K562 (cell line): ENCODE data around the gene MRPL55. TPM values are rescaled to one million over a fixed set of nuclear protein-coding genes. Genes with fewer than 3 reads are reported as not detected.

Experiments
- HEY1 ChIP-seq: fragments of 250-450 bp; sonication (Bioruptor Pico); IDR thresholded peaks from 2 replicates; pipeline ENCODE4 v1.5.0; 2020; ENCODE audit warnings: mild to moderate bottlenecking, moderate library complexity, borderline replicate concordance
- JUNB ChIP-seq: fragments of 450-650 bp; formaldehyde crosslinking; conservative IDR thresholded peaks from 2 replicates; pipeline ENCODE4 v1.4.0; 2020; ENCODE audit warnings: mild to moderate bottlenecking
- ZNF79 ChIP-seq: fragments of 250-450 bp; sonication (Bioruptor Pico); IDR thresholded peaks from 2 replicates; pipeline ENCODE4 v1.4.0; 2020; ENCODE audit warnings: low read depth, mild to moderate bottlenecking, moderate library complexity
- polyA plus RNA-seq, 8 experiments: library from polyadenylated mRNA; depleted of rRNA in 4 of 8; stranded (reverse) in 5 of 8; unstranded in 3 of 8; fragments of >200 nt; fragmentation: Nextera tagmentation in 2 of 8; fragmentation: Illumina TruSeq in 1 of 8; extraction: Ambion mirVana in 2 of 8; extraction: Trizol in 1 of 8; gene quantifications; 2 replicates each; pipeline versions ENCODE4 v1.2.1 to v1.2.3, GENCODE V29; 2011 to 2014; ENCODE audit warnings: inconsistent platforms in 1 of 8, missing spikeins in 1 of 8
- total RNA-seq, 7 experiments: library from RNA; depleted of rRNA in 6 of 7; stranded (reverse); fragments of >200 nt in 6 of 7; fragmentation: Illumina TruSeq in 2 of 7; extraction: Trizol in 2 of 7; gene quantifications; 2 replicates each; pipeline versions ENCODE4 v1.2.1 to v1.2.3, GENCODE V29; 2011 to 2021; ENCODE audit warnings: low replicate concordance in 1 of 7
- TF ChIP-seq, protein P1 (sequence below), 3 experiments: fragments of 200-800 bp in 1 of 3; fragments of 250-450 bp in 1 of 3; fragments of 450-650 bp in 1 of 3; sonication (Bioruptor Pico) in 1 of 3; sonication (Bioruptor generic) in 1 of 3; formaldehyde crosslinking in 1 of 3; IDR thresholded peaks; 2 replicates each; pipeline versions ENCODE4 v1.6.1 to v1.8.0; 2016 to 2022; ENCODE audit warnings: mild to moderate bottlenecking in 2 of 3, missing genetic modification characterization in 2 of 3, missing compliant biosample characterization in 1 of 3, moderate library complexity in 1 of 3
- TF ChIP-seq, protein P2 (sequence below): fragments of 450-650 bp; IDR thresholded peaks from 2 replicates; pipeline ENCODE4 v1.6.1; 2016; ENCODE audit warnings: low read depth, mild to moderate bottlenecking, moderate library complexity

The MRPL55 gene
- total and polyA plus RNA-seq, 9 of the 15 experiments (the other 6 are each of a cell fraction or from before 2014, with no cell fraction given), result 34.9 to 228 (median 81.0) TPM

DNA sequence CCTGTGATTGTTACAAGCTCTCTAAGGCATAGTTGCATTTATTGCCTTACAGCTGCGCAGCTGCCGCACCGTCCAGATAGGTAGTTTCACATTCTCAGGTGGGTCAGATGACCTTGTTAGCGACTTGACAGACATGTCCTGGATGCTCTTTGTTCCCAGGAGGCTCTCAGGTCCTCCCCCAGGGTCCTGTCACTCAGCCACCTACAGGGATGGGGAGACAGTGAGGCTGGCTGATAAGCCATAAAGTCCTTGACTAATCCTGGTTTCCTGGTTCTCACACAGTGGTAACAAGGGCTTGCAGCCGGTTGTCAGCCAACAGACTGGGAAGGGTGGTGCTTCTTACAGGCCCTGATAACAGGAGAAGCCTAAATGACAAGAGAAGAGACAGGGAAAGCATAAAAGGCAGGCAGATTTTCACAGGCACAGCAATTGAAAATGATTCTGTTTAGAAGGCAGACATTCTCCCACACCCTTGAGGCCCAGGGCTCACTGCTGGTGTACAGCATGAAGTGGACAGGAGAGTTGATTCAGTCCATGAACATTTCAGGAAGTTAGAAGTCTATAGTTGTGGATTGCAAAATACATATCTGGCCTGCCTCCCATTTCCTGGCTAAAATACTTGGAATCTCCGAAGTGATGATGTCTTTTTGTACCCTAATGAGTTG is 23.7 kb downstream of the MRPL55 start (continued):
- TF ChIP-seq, protein P1, sequence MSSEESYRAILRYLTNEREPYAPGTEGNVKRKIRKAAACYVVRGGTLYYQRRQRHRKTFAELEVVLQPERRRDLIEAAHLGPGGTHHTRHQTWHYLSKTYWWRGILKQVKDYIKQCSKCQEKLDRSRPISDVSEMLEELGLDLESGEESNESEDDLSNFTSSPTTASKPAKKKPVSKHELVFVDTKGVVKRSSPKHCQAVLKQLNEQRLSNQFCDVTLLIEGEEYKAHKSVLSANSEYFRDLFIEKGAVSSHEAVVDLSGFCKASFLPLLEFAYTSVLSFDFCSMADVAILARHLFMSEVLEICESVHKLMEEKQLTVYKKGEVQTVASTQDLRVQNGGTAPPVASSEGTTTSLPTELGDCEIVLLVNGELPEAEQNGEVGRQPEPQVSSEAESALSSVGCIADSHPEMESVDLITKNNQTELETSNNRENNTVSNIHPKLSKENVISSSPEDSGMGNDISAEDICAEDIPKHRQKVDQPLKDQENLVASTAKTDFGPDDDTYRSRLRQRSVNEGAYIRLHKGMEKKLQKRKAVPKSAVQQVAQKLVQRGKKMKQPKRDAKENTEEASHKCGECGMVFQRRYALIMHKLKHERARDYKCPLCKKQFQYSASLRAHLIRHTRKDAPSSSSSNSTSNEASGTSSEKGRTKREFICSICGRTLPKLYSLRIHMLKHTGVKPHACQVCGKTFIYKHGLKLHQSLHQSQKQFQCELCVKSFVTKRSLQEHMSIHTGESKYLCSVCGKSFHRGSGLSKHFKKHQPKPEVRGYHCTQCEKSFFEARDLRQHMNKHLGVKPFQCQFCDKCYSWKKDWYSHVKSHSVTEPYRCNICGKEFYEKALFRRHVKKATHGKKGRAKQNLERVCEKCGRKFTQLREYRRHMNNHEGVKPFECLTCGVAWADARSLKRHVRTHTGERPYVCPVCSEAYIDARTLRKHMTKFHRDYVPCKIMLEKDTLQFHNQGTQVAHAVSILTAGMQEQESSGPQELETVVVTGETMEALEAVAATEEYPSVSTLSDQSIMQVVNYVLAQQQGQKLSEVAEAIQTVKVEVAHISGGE (CRISPR knock-in tag; IDR thresholded peaks at IDR 0.05), result no peak
- TF ChIP-seq HEY1 (no peak), JUNB (CRISPR knock-in tag) (no peak), ZNF79 (CRISPR knock-in tag) (no peak)
- TF ChIP-seq, protein P2, sequence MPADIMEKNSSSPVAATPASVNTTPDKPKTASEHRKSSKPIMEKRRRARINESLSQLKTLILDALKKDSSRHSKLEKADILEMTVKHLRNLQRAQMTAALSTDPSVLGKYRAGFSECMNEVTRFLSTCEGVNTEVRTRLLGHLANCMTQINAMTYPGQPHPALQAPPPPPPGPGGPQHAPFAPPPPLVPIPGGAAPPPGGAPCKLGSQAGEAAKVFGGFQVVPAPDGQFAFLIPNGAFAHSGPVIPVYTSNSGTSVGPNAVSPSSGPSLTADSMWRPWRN, result no peak
